Measurements from ENCODE around the gene ERBB4. TPM values are rescaled to one million over a fixed set of nuclear protein-coding genes. Genes with fewer than 3 reads are reported as not detected.
A peak's percentile ranks its signal among the peaks of the same experiment; 100 is the strongest.

The ERBB4 gene
- total RNA-seq, 1 experiment from 2014 or later: 0.06 TPM

- no peak for DNase-seq (ENCODE audit: low read depth)
Measured at GRCh38 chr2:211423018-211423417, 1115.6 kb downstream of the ERBB4 start.

- DNase-seq (ENCODE audit: low read depth): no peak
Measured at GRCh38 chr2:211417544-211417943, 1121.1 kb downstream of the ERBB4 start.

- no peak for DNase-seq (ENCODE audit: low read depth)
Measured at GRCh38 chr2:211416373-211416772, 1122.2 kb downstream of the ERBB4 start.

- no peak for DNase-seq (ENCODE audit: low read depth)
Measured at GRCh38 chr2:211413746-211414145, 1124.9 kb downstream of the ERBB4 start.

- peak; percentile 49 for DNase-seq (ENCODE audit: low read depth)
Measured at GRCh38 chr2:211408483-211408891, 1130.1 kb downstream of the ERBB4 start.

- DNase-seq (ENCODE audit: low read depth): no peak
Measured at GRCh38 chr2:211407076-211407475, 1131.5 kb downstream of the ERBB4 start.

- no peak for DNase-seq (ENCODE audit: low read depth)
Measured at GRCh38 chr2:211405036-211405435, 1133.6 kb downstream of the ERBB4 start.

GRCh38 chr2:211404098-211404497 lies 1134.5 kb downstream of the ERBB4 start:
- no peak for DNase-seq (ENCODE audit: low read depth)

- DNase-seq (ENCODE audit: low read depth): no peak
Measured at GRCh38 chr2:211401328-211401727, 1137.3 kb downstream of the ERBB4 start.

GRCh38 chr2:211397764-211398163 lies 1140.8 kb downstream of the ERBB4 start:
- DNase-seq (ENCODE audit: low read depth): no peak

- no peak for DNase-seq (ENCODE audit: low read depth)
Measured at GRCh38 chr2:211396815-211397214, 1141.8 kb downstream of the ERBB4 start.

GRCh38 chr2:211391189-211391567 lies 1147.4 kb downstream of the ERBB4 start:
- DNase-seq (ENCODE audit: low read depth): no peak

- DNase-seq (ENCODE audit: low read depth): no peak
Measured at GRCh38 chr2:211390536-211391188, 1147.9 kb downstream of the ERBB4 start.

- no peak for DNase-seq (ENCODE audit: low read depth)
Measured at GRCh38 chr2:211387734-211388133, 1150.9 kb downstream of the ERBB4 start.

- DNase-seq (ENCODE audit: low read depth): no peak
Measured at GRCh38 chr2:211380041-211380440, 1158.6 kb downstream of the ERBB4 start.

GRCh38 chr2:211376410-211376809 lies 1162.2 kb downstream of the ERBB4 start:
- no peak for DNase-seq (ENCODE audit: low read depth)

- DNase-seq (ENCODE audit: low read depth): no peak
Measured at GRCh38 chr2:211373203-211373602, 1165.4 kb downstream of the ERBB4 start.

- DNase-seq (ENCODE audit: low read depth): no peak
Measured at GRCh38 chr2:211371465-211371864, 1167.1 kb downstream of the ERBB4 start.

- no peak for DNase-seq (ENCODE audit: low read depth)
Measured at GRCh38 chr2:211368467-211368866, 1170.1 kb downstream of the ERBB4 start.

GRCh38 chr2:211367711-211368110 lies 1170.9 kb downstream of the ERBB4 start:
- peak; percentile 34 for DNase-seq (ENCODE audit: low read depth)

GRCh38 chr2:211367293-211367692 lies 1171.3 kb downstream of the ERBB4 start:
- no peak for DNase-seq (ENCODE audit: low read depth)

- DNase-seq (ENCODE audit: low read depth): no peak
Measured at GRCh38 chr2:211364911-211365310, 1173.7 kb downstream of the ERBB4 start.

GRCh38 chr2:211361383-211361782 lies 1177.2 kb downstream of the ERBB4 start:
- no peak for DNase-seq (ENCODE audit: low read depth)

GRCh38 chr2:211359347-211359746 lies 1179.3 kb downstream of the ERBB4 start:
- DNase-seq (ENCODE audit: low read depth): no peak
